Progenitor cell of endocrine pancreas (in vitro differentiated cells): ENCODE measurements around the gene INTS11. TPM values are rescaled to one million over a fixed set of nuclear protein-coding genes. Genes with fewer than 3 reads are reported as not detected.

ENCODE experiments used
- DNase-seq: peaks from one replicate; pipeline ENCODE4 v3.0.0; 2021; ENCODE audit warnings: low spot score; ENCODE audit not compliant: unreplicated experiment
- H3K27ac Mint-ChIP-seq: 2 replicates; pipeline ENCODE4 v1.8.0; 2021; ENCODE audit warnings: mild to moderate bottlenecking, moderate library complexity, mixed read lengths
- H3K27me3 Mint-ChIP-seq: 2 replicates; pipeline ENCODE4 v1.8.0; 2021; ENCODE audit warnings: mixed read lengths
- H3K36me3 Mint-ChIP-seq: 2 replicates; pipeline ENCODE4 v1.8.0; 2022; ENCODE audit warnings: mixed read lengths; ENCODE audit not compliant: insufficient read depth
- H3K4me1 Mint-ChIP-seq: 2 replicates; pipeline ENCODE4 v1.8.0; 2021; ENCODE audit warnings: low read depth, mixed read lengths
- H3K4me3 Mint-ChIP-seq: 2 replicates; pipeline ENCODE4 v1.8.0; 2021; ENCODE audit warnings: low read depth, mild to moderate bottlenecking, moderate library complexity, mixed read lengths
- H3K9me3 Mint-ChIP-seq: 2 replicates; pipeline ENCODE4 v1.8.0; 2021; ENCODE audit warnings: low read depth, mixed read lengths
- total RNA-seq: library from RNA; stranded (reverse); gene quantifications from 2 replicates; pipeline ENCODE4 v1.2.1, GENCODE V29; 2021
- TF ChIP-seq, protein P1 (sequence below): fragments of 200-600 bp; sonication (generic); IDR thresholded peaks from one replicate; pipeline ENCODE4 v1.5.0; 2021; ENCODE audit warnings: antibody characterized with exemption, mild to moderate bottlenecking; ENCODE audit not compliant: unreplicated experiment

The INTS11 gene
- total RNA-seq, 1 donor from 2014 or later = 177 TPM

GRCh38 chr1:1311107-1312104 lies 13.1 kb downstream of the INTS11 start:
- no peaks in the 10 kb centered on the region for H3K9me3 Mint-ChIP-seq
- H3K4me1 Mint-ChIP-seq = peaks cover 9% of the 10 kb centered on the region
- peaks cover 2% of the 10 kb centered on the region for H3K36me3 Mint-ChIP-seq
- H3K27ac Mint-ChIP-seq = no peak overlapping the region
- H3K4me3 Mint-ChIP-seq = no peak overlapping the region
- no peak for DNase-seq
- TF ChIP-seq, protein P1, sequence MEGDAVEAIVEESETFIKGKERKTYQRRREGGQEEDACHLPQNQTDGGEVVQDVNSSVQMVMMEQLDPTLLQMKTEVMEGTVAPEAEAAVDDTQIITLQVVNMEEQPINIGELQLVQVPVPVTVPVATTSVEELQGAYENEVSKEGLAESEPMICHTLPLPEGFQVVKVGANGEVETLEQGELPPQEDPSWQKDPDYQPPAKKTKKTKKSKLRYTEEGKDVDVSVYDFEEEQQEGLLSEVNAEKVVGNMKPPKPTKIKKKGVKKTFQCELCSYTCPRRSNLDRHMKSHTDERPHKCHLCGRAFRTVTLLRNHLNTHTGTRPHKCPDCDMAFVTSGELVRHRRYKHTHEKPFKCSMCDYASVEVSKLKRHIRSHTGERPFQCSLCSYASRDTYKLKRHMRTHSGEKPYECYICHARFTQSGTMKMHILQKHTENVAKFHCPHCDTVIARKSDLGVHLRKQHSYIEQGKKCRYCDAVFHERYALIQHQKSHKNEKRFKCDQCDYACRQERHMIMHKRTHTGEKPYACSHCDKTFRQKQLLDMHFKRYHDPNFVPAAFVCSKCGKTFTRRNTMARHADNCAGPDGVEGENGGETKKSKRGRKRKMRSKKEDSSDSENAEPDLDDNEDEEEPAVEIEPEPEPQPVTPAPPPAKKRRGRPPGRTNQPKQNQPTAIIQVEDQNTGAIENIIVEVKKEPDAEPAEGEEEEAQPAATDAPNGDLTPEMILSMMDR = no peak
- no peaks in the 10 kb centered on the region for H3K27me3 Mint-ChIP-seq

GRCh38 chr1:1310476-1311053 lies 13.9 kb downstream of the INTS11 start:
- H3K9me3 Mint-ChIP-seq = no peaks in the 10 kb centered on the region
- H3K27me3 Mint-ChIP-seq = no peaks in the 10 kb centered on the region
- peaks cover 2% of the 10 kb centered on the region for H3K36me3 Mint-ChIP-seq
- peaks cover 14% of the 10 kb centered on the region for H3K4me1 Mint-ChIP-seq
- DNase-seq = no peak
- H3K27ac Mint-ChIP-seq = no peak overlapping the region
- H3K4me3 Mint-ChIP-seq = no peak overlapping the region
- TF ChIP-seq, protein P1 = no peak

DNA sequence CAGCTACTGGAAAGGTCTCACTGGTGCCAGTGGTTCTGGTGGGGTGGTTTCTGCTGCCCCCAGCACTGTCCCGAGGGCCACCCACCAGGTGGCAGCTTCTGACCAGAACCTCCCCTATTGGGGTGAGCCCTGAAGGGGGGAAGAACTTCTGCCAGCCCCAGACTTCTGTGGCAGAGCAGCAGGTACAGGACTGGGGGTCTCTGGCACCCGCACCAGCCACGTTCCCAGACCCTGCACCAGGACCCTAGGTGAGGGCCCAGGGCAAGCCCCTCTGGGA lies 14.4 kb downstream of the INTS11 start:
- peaks cover 2% of the 10 kb centered on the region for H3K36me3 Mint-ChIP-seq
- H3K27ac Mint-ChIP-seq = no peak overlapping the region
- H3K9me3 Mint-ChIP-seq = no peaks in the 10 kb centered on the region
- DNase-seq = no peak
- TF ChIP-seq, protein P1 = no peak
- H3K4me3 Mint-ChIP-seq = peak overlapping the region; percentile 69
- H3K27me3 Mint-ChIP-seq = no peaks in the 10 kb centered on the region
- H3K4me1 Mint-ChIP-seq = peaks cover 14% of the 10 kb centered on the region

DNA sequence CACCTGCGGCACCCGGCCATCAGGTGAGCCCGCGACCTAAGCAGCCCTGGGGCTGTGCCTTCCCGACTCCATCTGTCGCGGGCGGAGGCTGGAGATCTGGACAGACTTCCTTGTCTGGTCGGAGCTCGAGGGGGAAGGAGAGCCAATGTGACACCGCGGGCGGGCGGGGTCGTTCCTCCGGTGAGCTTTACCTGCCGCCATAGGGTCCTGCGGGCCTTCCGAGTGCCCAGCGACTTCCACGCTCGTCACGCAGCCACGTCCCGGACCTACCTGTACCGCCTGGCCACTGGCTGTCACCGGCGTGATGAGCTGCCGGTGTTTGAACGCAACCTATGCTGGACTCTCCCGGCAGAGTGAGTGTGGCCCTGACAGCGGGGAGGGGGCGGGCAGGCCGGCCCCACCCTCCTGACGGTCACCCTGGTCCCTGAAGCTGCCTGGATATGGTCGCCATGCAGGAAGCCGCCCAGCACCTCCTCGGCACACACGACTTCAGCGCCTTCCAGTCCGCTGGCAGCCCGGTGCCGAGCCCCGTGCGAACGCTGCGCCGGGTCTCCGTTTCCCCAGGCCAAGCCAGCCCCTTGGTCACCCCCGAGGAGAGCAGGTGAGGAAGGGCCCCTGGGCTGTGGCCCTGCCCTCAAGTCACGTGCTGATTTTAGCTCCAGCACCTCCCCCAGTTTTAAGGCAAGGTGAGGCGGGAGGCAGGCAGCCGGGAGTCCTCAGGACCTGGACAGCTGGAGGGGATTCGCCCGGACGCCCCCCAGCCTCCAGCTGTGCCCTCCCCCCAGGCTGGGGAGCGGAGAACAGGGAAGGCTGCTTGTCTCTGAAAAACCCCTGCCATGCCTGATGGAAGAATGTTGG lies 15.0 kb downstream of the INTS11 start:
- H3K4me3 Mint-ChIP-seq = peak overlapping the region; percentile 69
- H3K36me3 Mint-ChIP-seq = peaks cover 2% of the 10 kb centered on the region
- peaks cover 14% of the 10 kb centered on the region for H3K4me1 Mint-ChIP-seq
- no peaks in the 10 kb centered on the region for H3K27me3 Mint-ChIP-seq
- H3K27ac Mint-ChIP-seq = no peak overlapping the region
- DNase-seq = no peak
- no peaks in the 10 kb centered on the region for H3K9me3 Mint-ChIP-seq
- TF ChIP-seq, protein P1 = no peak

- Mint-ChIP-seq H3K4me3 (peak overlapping the region; percentile 76), H3K27me3 (no peaks in the 10 kb centered on the region), H3K36me3 (peaks cover 2% of the 10 kb centered on the region), H3K4me1 (peaks cover 14% of the 10 kb centered on the region), H3K9me3 (no peaks in the 10 kb centered on the region), H3K27ac (peak overlapping the region; percentile 84)
- DNase-seq = no peak
- TF ChIP-seq, protein P1 = no peak
Observed at GRCh38 chr1:1308756-1309250, 15.7 kb downstream of the INTS11 start.
